Osteoblast (primary cell): Measurements from ENCODE around the gene SUN3. TPM values are rescaled to one million over a fixed set of nuclear protein-coding genes. Genes with fewer than 3 reads are reported as not detected.
A peak's percentile ranks its signal among the peaks of the same experiment; 100 is the strongest.
"Not testable (repeated sequence)": the region's sequence is repeated elsewhere in the genome, so short reads cannot be mapped to it uniquely, and the experiment has no call there.

ENCODE experiments used
- DNase-seq: peaks from one replicate; pipeline ENCODE4 v3.0.0; 2011; ENCODE audit warnings: low spot score, mixed read lengths; ENCODE audit not compliant: insufficient read length; ENCODE audit errors: missing footprints
- H2AFZ ChIP-seq: 2 replicates; pipeline ENCODE4 v1.6.0; 2011; ENCODE audit warnings: mild to moderate bottlenecking, low read length
- H3K27ac ChIP-seq: 2 replicates; pipeline ENCODE4 v1.5.1; 2011; ENCODE audit warnings: mild to moderate bottlenecking, low read depth, low read length, moderate library complexity
- H3K27me3 ChIP-seq: 2 replicates; pipeline ENCODE4 v1.6.0; 2012; ENCODE audit warnings: mild to moderate bottlenecking, control low read depth, inconsistent platforms, low read length, moderate library complexity; ENCODE audit not compliant: insufficient read depth
- H3K36me3 ChIP-seq: 2 replicates; pipeline ENCODE4 v1.5.1; 2011; ENCODE audit warnings: mild to moderate bottlenecking, low read length, control low read depth, moderate library complexity; ENCODE audit not compliant: insufficient read depth
- H3K4me1 ChIP-seq: 2 replicates; pipeline ENCODE4 v1.5.1; 2011; ENCODE audit warnings: mild to moderate bottlenecking, low read length, control low read depth, moderate library complexity; ENCODE audit not compliant: insufficient read depth
- H3K4me2 ChIP-seq: 2 replicates; pipeline ENCODE4 v1.6.0; 2011; ENCODE audit warnings: mild to moderate bottlenecking, low read length; ENCODE audit not compliant: insufficient read depth
- H3K4me3 ChIP-seq: fragments of 200-600 bp; sonication (generic); 3 replicates; pipeline ENCODE4 v1.5.1; 2012; ENCODE audit warnings: mild to moderate bottlenecking, low read length, inconsistent platforms; ENCODE audit not compliant: insufficient read depth
- H3K79me2 ChIP-seq: 2 replicates; pipeline ENCODE4 v1.6.0; 2012; ENCODE audit warnings: mild to moderate bottlenecking, low read length, control low read depth, inconsistent platforms; ENCODE audit not compliant: insufficient read depth
- H3K9me3 ChIP-seq: 2 replicates; pipeline ENCODE4 v1.5.1; 2011; ENCODE audit warnings: low read depth, low read length, control low read depth
- H4K20me1 ChIP-seq: 2 replicates; pipeline ENCODE4 v1.6.0; 2012; ENCODE audit warnings: mild to moderate bottlenecking, low read length, control low read depth; ENCODE audit not compliant: insufficient read depth
- CTCF ChIP-seq: IDR thresholded peaks from 2 replicates; pipeline ENCODE4 v1.5.1; 2011; ENCODE audit warnings: mild to moderate bottlenecking, low read depth, low read length, moderate library complexity; ENCODE audit errors: extremely low read depth
- total RNA-seq: library from RNA; depleted of rRNA; stranded (reverse); fragments of >200 nt; gene quantifications from 2 replicates; pipeline ENCODE4 v1.2.3, GENCODE V29; 2012

The SUN3 gene
- total RNA-seq, 1 donor, result not detected

- no peak overlapping the region for H3K4me3 ChIP-seq
- H3K27ac ChIP-seq, result no peak overlapping the region
- peak; percentile 89 for TF ChIP-seq CTCF
- no peaks in the 10 kb centered on the region for H3K9me3 ChIP-seq
- no peak overlapping the region for H3K4me2 ChIP-seq
- no peaks in the 10 kb centered on the region for H3K36me3 ChIP-seq
- no peaks in the 10 kb centered on the region for H4K20me1 ChIP-seq
- H3K4me1 ChIP-seq, result peaks cover 29% of the 10 kb centered on the region
- no peaks in the 10 kb centered on the region for H3K27me3 ChIP-seq
- no peak for DNase-seq
- no peaks in the 10 kb centered on the region for H3K79me2 ChIP-seq
- peak overlapping the region; percentile 49 for H2AFZ ChIP-seq
These were observed 83.5 kb downstream of the SUN3 start for GRCh38 chr7:47945261-47946015.

- no peaks in the 10 kb centered on the region for H3K9me3 ChIP-seq
- H3K79me2 ChIP-seq, result no peaks in the 10 kb centered on the region
- H3K4me1 ChIP-seq, result peaks cover 33% of the 10 kb centered on the region
- H3K4me2 ChIP-seq, result no peak overlapping the region
- no peak overlapping the region for H3K4me3 ChIP-seq
- no peak overlapping the region for H3K27ac ChIP-seq
- peak overlapping the region; percentile 49 for H2AFZ ChIP-seq
- no peak for TF ChIP-seq CTCF
- no peaks in the 10 kb centered on the region for H4K20me1 ChIP-seq
- DNase-seq, result no peak
- no peaks in the 10 kb centered on the region for H3K36me3 ChIP-seq
- no peaks in the 10 kb centered on the region for H3K27me3 ChIP-seq
These were observed 84.2 kb downstream of the SUN3 start for GRCh38 chr7:47944536-47945260.

GRCh38 chr7:47943676-47944474 is 85.0 kb downstream of the SUN3 start:
- Histone ChIP-seq H2AFZ (peak overlapping the region; percentile 73), H3K4me2 (no peak overlapping the region)

GRCh38 chr7:47942651-47943050 is 86.3 kb downstream of the SUN3 start:
- not testable (repeated sequence) for DNase-seq, H4K20me1 ChIP-seq, H3K9me3 ChIP-seq, H2AFZ ChIP-seq, H3K36me3 ChIP-seq, H3K79me2 ChIP-seq, H3K27me3 ChIP-seq, H3K4me2 ChIP-seq, H3K4me3 ChIP-seq
- peaks cover 30% of the 10 kb centered on the region for H3K4me1 ChIP-seq
- peak overlapping the region; percentile 17 for H3K27ac ChIP-seq

More at GRCh38 chr7:47943676-47944474, 85.0 kb downstream of the SUN3 start:
- peaks cover 33% of the 10 kb centered on the region for H3K4me1 ChIP-seq
- H3K9me3 ChIP-seq, result no peaks in the 10 kb centered on the region
- no peaks in the 10 kb centered on the region for H3K36me3 ChIP-seq
- DNase-seq, result no peak
- H3K4me3 ChIP-seq, result no peak overlapping the region
- TF ChIP-seq CTCF, result no peak
- no peaks in the 10 kb centered on the region for H3K27me3 ChIP-seq
- H4K20me1 ChIP-seq, result no peaks in the 10 kb centered on the region
- H3K27ac ChIP-seq, result peak overlapping the region; percentile 40
- H3K79me2 ChIP-seq, result no peaks in the 10 kb centered on the region
